Measurements from ENCODE around the gene TIRAP.

- TF ChIP-seq USF2 (IDR thresholded peaks at IDR 0.05; ENCODE audit: borderline replicate concordance, low read depth, low read length) (no peak), CTCF (IDR thresholded peaks at IDR 0.05) (no peak), GABPA (IDR thresholded peaks at IDR 0.05; ENCODE audit: low read depth) (no peak), POLR2AphosphoS5 (IDR thresholded peaks at IDR 0.05; ENCODE audit: low read depth, low read length) (no peak), RFX5 (IDR thresholded peaks at IDR 0.05; ENCODE audit: low read length) (no peak)
Measured at GRCh38 chr11:126337474-126338241, 54.8 kb downstream of the TIRAP start.
